ENCODE measurements around the gene PTPN13.

The PTPN13 gene

DNA sequence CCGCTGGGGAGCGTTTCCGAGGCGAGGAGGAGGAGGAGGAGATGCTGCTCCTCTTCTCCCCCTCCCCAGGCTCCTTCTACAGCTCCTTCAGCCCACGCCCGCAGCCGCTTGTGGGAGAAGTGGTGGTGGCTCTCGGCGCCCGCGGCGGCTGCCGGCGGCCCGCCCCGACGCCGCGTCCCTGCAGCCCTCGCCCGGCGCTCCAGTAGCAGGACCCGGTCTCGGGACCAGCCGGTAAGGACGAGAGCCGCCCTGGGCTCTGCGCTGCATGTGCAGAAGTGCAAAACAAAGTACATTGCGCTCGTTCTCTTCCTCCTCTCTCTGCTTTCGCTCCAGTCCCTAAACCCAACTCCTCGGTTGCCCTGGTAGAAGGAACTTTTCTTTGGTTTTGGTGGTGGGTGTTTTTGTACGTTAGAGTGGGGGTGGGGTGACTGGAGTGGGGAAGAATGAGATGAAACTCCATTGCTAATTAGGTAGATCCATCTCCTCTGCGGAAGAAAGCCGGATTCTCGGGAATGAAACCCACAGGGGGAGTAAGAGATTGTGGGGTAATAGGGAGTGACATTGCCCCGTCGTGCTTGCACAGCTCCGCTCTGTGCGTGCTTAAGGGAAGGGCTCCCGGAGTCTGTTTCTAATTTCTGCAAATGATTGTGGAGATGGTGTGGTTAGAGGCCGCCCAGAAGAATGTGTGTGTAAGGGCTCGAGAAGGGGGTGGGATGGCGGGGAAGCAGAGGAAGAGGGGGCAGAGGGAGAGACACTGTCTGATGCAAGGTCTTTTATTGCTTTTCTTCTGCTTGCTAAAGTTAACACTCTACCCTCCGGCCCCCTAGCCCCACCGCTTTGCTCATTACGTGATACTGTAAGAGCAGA is 677 bp downstream of the PTPN13 start:
- peak; percentile 15 for DNase-seq

DNA sequence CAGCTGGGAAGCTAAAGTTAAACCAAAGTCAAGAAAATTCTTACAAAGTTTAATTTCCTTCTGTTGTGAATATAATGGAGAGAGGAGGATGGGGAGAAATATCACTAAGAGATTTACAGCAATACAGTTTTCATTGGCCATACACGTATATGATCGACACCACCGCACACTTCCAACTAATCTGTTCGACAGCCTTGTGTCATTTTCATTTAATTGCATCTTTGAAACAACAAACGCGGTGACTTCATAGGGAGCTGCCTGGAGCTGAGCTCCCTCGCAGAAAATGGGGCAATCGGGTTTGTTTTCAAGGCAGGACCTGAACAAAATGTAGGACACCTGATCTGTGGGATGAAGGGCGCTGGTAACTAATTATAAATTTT is 1.3 kb downstream of the PTPN13 start:
- DNase-seq: no peak

GRCh38 chr4:86596807-86597206 is 2.7 kb downstream of the PTPN13 start:
- DNase-seq: no peak

DNA sequence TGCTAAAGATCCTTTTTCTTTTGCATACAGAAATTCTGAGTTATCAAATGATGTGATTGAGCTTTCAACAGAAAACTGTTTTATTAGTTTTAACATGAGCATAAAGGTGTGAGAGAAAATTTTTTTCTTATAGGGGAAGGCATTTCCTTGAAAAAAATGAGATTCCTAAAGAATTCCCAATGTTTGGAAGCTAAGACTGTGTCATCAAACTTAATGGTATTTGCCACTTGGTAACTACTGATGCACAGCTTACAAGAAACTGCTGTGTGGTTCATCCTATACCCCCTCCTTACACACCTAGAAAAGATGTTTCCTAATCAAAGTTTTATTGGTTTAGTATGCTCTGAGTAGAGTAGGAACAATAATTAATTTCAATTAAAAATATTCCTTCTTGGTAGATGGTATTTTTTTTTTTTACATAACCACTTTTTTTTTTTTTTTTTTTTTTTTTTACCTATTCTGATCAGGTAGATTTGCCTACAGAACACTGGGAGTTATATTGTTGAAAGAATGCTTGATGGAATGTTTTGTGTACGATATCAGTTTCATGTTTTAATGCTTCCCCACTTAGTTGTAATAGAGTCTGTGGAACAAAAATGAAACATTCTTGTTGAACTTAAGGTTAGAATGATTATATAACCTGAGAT is 6.0 kb downstream of the PTPN13 start:
- DNase-seq: no peak

- DNase-seq: no peak
Measured at GRCh38 chr4:86603311-86603885, 9.3 kb downstream of the PTPN13 start.

DNA sequence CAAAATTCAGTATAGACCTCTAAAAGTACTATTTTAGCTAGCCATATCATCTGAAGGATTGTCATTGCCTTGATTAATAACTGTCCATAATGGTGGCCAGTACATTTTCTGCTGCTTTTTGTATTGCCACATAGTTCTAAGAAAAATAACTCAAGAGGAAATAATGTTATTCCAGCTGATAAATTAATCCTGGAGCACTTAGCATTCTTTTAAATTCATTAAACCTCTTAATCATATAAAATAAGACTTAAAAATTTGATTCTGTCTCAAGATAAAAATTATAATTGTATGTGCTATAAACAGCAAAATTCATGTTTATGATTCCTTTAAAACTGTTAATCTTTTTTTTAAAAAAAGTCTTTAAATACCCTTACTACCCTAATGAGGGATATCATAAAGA is 12.7 kb downstream of the PTPN13 start:
- no peak for DNase-seq

- no peak for DNase-seq
Measured at GRCh38 chr4:86608757-86609375, 14.8 kb downstream of the PTPN13 start.

DNA sequence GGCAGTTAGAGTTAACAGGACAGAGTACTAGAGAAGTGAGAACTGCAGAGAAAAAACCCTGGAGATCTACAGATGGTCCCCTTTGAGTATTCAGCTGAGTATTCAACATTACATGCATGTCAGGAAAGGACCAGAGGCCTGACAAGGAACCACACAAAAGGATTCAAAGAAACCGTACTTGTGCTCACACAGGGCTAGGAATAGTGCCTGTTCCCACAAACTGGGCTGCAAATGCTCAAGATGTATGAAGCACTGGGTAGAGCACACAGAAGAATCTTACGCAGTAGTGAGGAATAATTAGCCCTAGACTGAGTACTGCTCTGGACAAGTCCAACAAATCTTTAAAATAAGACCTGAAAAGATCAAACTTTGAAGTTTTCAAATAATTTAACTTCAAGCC is 17.6 kb downstream of the PTPN13 start:
- DNase-seq: no peak

GRCh38 chr4:86613734-86614133 is 19.6 kb downstream of the PTPN13 start:
- DNase-seq: no peak

DNA sequence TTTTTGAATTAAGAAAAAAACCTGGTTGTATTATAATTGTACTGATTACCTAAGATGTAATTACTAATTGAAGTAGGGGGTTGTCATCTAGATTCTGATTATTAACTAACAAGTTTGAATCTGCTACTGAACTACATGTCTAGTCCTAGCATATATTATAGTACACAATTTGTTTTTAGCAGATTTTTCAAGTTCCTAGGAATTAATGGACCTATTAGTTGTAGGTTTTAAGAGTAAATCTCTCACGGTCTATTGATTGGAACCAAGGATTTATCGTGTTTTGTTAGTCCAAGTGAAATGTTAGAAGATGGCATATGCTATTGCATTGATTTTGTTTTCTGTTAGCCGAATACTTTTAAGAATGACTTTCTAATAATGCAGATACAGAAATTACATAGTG is 20.8 kb downstream of the PTPN13 start:
- DNase-seq: no peak

- no peak for DNase-seq
Measured at GRCh38 chr4:86615501-86615900, 21.4 kb downstream of the PTPN13 start.

DNA sequence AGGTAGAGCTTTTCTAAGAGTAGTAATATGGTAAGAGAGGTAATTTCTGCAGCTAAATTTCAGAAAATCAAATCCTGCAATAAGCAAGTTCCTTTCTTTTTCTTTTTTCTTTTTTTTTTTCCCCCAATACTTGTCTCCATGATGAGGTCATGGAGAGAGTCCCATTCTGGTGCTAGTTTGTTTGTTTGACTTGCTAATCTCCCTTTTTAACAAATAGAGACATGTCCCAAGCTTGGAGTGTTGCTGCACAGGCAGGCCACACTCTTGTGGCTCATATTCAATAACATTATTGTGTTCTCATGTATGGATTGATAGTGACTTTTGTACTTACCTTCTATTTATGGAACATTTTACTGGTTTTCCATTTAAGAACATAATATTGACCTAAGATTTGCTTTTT is 25.5 kb downstream of the PTPN13 start:
- no peak for DNase-seq

DNA sequence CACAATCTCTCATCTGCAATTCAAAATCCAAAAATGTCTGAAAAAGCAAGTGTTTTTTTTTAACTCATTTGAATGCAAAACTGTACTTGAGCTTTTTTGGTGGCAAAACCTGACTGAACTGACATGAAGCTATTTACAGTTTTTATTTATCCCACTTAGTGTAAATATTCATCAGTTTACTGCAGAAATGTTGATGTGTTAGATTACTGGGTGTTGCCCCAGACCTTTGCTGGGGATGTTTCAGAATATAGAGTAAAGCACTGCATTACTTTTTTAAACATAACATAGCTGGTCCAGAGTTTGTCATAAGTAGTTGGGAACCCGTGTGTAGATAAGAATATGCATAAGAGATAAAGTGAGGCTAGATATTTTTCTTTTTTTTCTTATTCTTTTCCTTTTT is 27.3 kb downstream of the PTPN13 start:
- no peak for DNase-seq

GRCh38 chr4:86626066-86626465 is 32.0 kb downstream of the PTPN13 start:
- DNase-seq: no peak

GRCh38 chr4:86627462-86628135 is 33.5 kb downstream of the PTPN13 start:
- DNase-seq: no peak

DNA sequence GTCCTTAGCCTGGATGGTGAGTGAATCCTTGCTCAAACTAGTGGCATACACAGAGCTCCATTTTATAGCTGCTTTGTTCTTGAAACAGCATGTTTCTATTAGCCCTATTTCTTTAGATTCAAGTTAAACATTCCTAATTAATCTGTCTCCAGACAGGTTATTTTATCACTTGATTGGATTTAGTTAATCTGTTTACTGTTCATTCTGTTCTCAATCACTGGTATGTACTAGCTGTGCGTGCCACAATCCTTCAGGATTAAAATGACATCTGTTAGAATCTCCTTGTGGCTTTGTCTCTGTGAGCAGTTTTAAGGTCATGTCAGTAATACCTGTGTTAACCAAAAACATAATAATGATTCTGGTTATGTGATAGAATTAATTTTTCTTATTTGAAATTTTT is 36.5 kb downstream of the PTPN13 start:
- no peak for DNase-seq

DNA sequence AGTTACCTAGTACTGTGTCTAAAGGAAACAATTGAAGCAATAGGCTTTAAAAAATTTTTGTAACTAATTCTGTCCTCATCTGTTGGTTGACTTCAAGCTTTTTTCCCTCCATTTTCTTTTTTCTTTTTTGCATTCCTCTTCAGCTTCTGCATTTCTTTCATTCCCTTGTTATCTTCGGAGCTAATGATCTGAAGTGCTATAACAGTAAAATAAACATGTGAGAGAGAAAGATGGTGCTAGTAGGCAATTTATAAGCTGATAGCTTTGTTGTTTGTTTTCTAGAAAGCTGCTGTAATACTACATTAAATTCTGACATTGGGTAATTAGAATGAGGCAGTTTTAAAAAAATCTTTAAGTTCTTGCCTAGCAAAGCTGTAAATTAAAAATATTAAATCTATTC is 37.1 kb downstream of the PTPN13 start:
- no peak for DNase-seq

GRCh38 chr4:86633854-86634253 is 39.7 kb downstream of the PTPN13 start:
- DNase-seq: no peak

GRCh38 chr4:86640469-86640868 is 46.4 kb downstream of the PTPN13 start:
- no peak for DNase-seq

DNA sequence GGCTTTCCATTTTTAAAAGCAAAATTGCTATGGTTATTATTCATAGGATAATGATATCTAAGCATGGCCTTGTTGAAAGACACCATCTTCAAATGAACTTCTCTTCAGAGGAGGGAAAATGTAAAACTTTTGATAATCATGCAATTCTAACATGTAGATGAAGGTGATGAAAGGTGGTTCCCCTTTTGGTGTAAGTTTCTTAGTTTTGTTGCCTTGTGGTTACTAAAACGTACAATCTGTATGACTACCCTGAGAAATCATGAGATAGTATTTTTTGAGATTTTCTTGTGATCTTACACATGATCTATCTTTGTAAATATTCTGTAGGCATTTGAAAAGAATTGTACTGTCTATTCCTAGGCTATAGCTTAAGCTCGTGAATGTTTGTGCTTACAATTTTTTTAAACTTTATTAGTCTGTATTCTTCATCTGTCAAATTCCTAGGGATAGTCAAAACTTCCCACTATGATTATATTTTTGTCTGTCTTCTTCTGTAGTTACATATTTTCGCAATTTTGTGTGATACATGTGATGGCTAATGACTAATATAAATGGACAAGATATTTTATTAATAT is 47.5 kb downstream of the PTPN13 start:
- no peak for DNase-seq

DNA sequence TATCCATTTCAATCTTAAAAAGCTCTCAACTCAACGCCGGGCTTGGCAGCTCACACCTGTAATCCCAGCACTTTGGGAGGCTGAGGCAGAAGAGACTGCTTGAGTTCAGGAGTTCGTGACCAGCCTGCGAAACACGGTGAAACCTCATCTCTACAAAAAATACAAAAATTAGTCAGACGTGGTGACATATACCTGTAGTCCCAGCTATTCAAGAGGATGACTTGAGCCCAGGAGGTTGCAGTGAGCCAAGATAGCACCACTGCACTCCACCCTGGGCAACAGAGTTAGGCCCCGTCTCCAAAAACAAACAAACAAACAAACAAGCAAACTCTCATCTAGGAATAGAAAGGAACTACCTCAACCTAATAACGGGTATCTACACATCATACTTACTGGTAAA is 50.8 kb downstream of the PTPN13 start:
- no peak for DNase-seq

- DNase-seq: no peak
Measured at GRCh38 chr4:86652332-86652932, 58.3 kb downstream of the PTPN13 start.
